K562 (cell line): Measurements from ENCODE around the gene CNTN5. TPM values are rescaled to one million over a fixed set of nuclear protein-coding genes. Genes with fewer than 3 reads are reported as not detected.
A peak's percentile ranks its signal among the peaks of the same experiment; 100 is the strongest.

Source experiments
- ATAC-seq: fragments of 200-7000 bp; cut with Tn5 transposase; 3 replicates; pipeline ENCODE4 v1.9.1; 2020; ENCODE audit warnings: moderate library complexity
- BruUV-seq: library from RNA; stranded (reverse); fragments of 400-500 nt; replicated peaks from 2 replicates; lab custom pipeline; 2021; lab: Mats Ljungman, UMichigan
- CTCF ChIA-PET: fragments of 300-600 bp; formaldehyde crosslinking; extraction: SDS; loops from one replicate; lab custom pipeline; 2021; ENCODE audit warnings: low intra/inter-chr PET ratio; lab: Yijun Ruan, JAX
- POLR2A ChIA-PET: fragments of 300-600, 350-650 bp; sonication (Branson Sonifier 250); formaldehyde crosslinking; extraction: SDS; loops from one replicate; lab custom pipeline; 2021; ENCODE audit warnings: antibody characterized with exemption, inconsistent platforms; lab: Yijun Ruan, JAX
- DNase-seq, 4 experiments: peaks; one replicate each; pipeline versions ENCODE4 v3.0.0 to v3.0.0-alpha.2; 2011 to 2018; ENCODE audit warnings: low spot score in 3 of 4, mixed read lengths in 3 of 4; ENCODE audit errors: extremely low read depth in 1 of 4
- FAIRE-seq: peaks from 2 replicates; lab custom pipeline; 2011; peaks lifted over from hg19 to GRCh38; lab: Jason Lieb, UNC
- H2AFZ ChIP-seq: 2 replicates; pipeline ENCODE4 v1.6.0; 2011; ENCODE audit warnings: low read depth, low read length, control low read depth, inconsistent platforms
- H3K27ac ChIP-seq: fragments of 200-600 bp; 3 replicates; pipeline ENCODE4 v1.8.0; 2011; ENCODE audit warnings: low read depth, mild to moderate bottlenecking, control low read depth, inconsistent platforms, low read length, moderate library complexity, mixed read lengths; ENCODE audit errors: extremely low read depth
- H3K27me3 ChIP-seq, 2 experiments: fragments of 300-600 bp in 1 of 2; 2 replicates in 1 of 2; 3 replicates in 1 of 2; pipeline versions ENCODE4 v1.6.0 to v1.8.0; 2011; ENCODE audit warnings: inconsistent platforms in 2 of 2, low read length in 2 of 2, mild to moderate bottlenecking in 1 of 2, mixed read lengths in 1 of 2, moderate library complexity in 1 of 2; ENCODE audit not compliant: control insufficient read depth in 2 of 2, insufficient read depth in 2 of 2
- H3K36me3 ChIP-seq: fragments of 300-600 bp; 3 replicates; pipeline ENCODE4 v1.8.0; 2011; ENCODE audit warnings: mild to moderate bottlenecking, low read length, inconsistent platforms; ENCODE audit not compliant: control insufficient read depth, insufficient read depth
- H3K4me1 ChIP-seq, 2 experiments: fragments of 200-600 bp in 1 of 2; replicated peaks in 1 of 2; 2 replicates in 1 of 2; 3 replicates in 1 of 2; pipeline versions ENCODE4 v1.5.1 to v1.8.0; 2011; ENCODE audit warnings: inconsistent platforms in 2 of 2, low read length in 2 of 2, mild to moderate bottlenecking in 1 of 2, mixed read lengths in 1 of 2, moderate library complexity in 1 of 2; ENCODE audit not compliant: control insufficient read depth in 2 of 2, insufficient read depth in 2 of 2
- H3K4me2 ChIP-seq: 2 replicates; pipeline ENCODE4 v1.6.1; 2011; ENCODE audit warnings: low read length, control low read depth, inconsistent platforms, mixed read lengths; ENCODE audit not compliant: insufficient read depth
- H3K4me3 ChIP-seq: fragments of 200-600 bp; sonication (generic), shearing (Covaris generic); 2 replicates; pipeline ENCODE4 v1.5.1; 2016; ENCODE audit warnings: control low read depth, inconsistent platforms
- H3K79me2 ChIP-seq: fragments of 200-600 bp; 3 replicates; pipeline ENCODE4 v1.8.0; 2011; ENCODE audit warnings: low read length, inconsistent platforms; ENCODE audit not compliant: control insufficient read depth, insufficient read depth
- H3K9ac ChIP-seq, 2 experiments: 2 replicates each; pipeline versions ENCODE4 v1.6.0 to v1.6.1; 2011; ENCODE audit warnings: low read depth in 2 of 2, low read length in 2 of 2, control low read depth in 1 of 2, inconsistent platforms in 1 of 2, mild to moderate bottlenecking in 1 of 2, mixed read lengths in 1 of 2; ENCODE audit not compliant: insufficient read depth in 1 of 2
- H3K9me1 ChIP-seq: one replicate; pipeline ENCODE4 v1.6.0; 2011; ENCODE audit warnings: inconsistent platforms, mild to moderate bottlenecking, low read length, moderate library complexity; ENCODE audit not compliant: control insufficient read depth, insufficient read depth
- H3K9me3 ChIP-seq: replicated peaks from 2 replicates; pipeline ENCODE4 v1.5.1; 2011; ENCODE audit warnings: low read depth, low read length, inconsistent platforms; ENCODE audit not compliant: control insufficient read depth, insufficient read depth
- H4K20me1 ChIP-seq: replicated peaks from 2 replicates; pipeline ENCODE4 v1.6.1; 2011; ENCODE audit warnings: low read length, inconsistent platforms, mixed read lengths; ENCODE audit not compliant: control insufficient read depth, insufficient read depth
- BRF1 ChIP-seq: IDR thresholded peaks from 3 replicates; pipeline ENCODE4 v1.6.1; 2011; ENCODE audit warnings: borderline replicate concordance, mild to moderate bottlenecking; ENCODE audit not compliant: insufficient read length; ENCODE audit errors: extremely low read depth
- CBX2 ChIP-seq: fragments of 200-600 bp; sonication (generic); IDR thresholded peaks from one replicate; pipeline ENCODE4 v1.6.1; 2012; ENCODE audit warnings: mild to moderate bottlenecking, low read length, inconsistent platforms; ENCODE audit not compliant: insufficient read depth, poor library complexity, severe bottlenecking
- CEBPB ChIP-seq: fragments of 450-650 bp; IDR thresholded peaks from 2 replicates; pipeline ENCODE4 v1.6.1; 2016; ENCODE audit warnings: missing genetic modification characterization, missing compliant biosample characterization
- CEBPG ChIP-seq, 3 experiments: fragments of 200-800 bp in 1 of 3; sonication (Bioruptor generic) in 1 of 3; sonication (generic) in 1 of 3; formaldehyde crosslinking in 1 of 3; IDR thresholded peaks in 2 of 3; conservative IDR thresholded peaks in 1 of 3; 2 replicates each; pipeline versions ENCODE4 v1.6.1 to v1.8.0; 2016 to 2022; ENCODE audit warnings: missing compliant biosample characterization in 2 of 3, missing genetic modification characterization in 2 of 3, mild to moderate bottlenecking in 1 of 3, missing genetic modification reagents in 1 of 3
- HNRNPK ChIP-seq: fragments of 200-400 bp; formaldehyde crosslinking; IDR thresholded peaks from one replicate; pipeline ENCODE4 v1.6.1; 2018; ENCODE audit warnings: mild to moderate bottlenecking, low read depth, low read length; ENCODE audit not compliant: poor library complexity, severe bottlenecking
- KDM4B ChIP-seq, 2 experiments: fragments of 450-650 bp in 1 of 2; sonication (generic) in 1 of 2; IDR thresholded peaks; 2 replicates each; pipeline ENCODE4 v1.6.1; 2016 to 2017; ENCODE audit warnings: borderline replicate concordance in 2 of 2, antibody characterized with exemption in 1 of 2, low read depth in 1 of 2, mild to moderate bottlenecking in 1 of 2
- KLF10 ChIP-seq: fragments of 250-450 bp; sonication (Bioruptor Pico); IDR thresholded peaks from 2 replicates; pipeline ENCODE4 v1.6.1; 2021; ENCODE audit warnings: matching md5 sums
- L3MBTL2 ChIP-seq: fragments of 450-650 bp; IDR thresholded peaks from 2 replicates; pipeline ENCODE4 v1.6.1; 2016; ENCODE audit warnings: mild to moderate bottlenecking, moderate library complexity
- MAFG ChIP-seq: fragments of 450-650 bp; conservative IDR thresholded peaks from 2 replicates; pipeline ENCODE4 v1.6.1; 2016; ENCODE audit warnings: missing genetic modification characterization, missing compliant biosample characterization
- POLR2B ChIP-seq: fragments of 450-650 bp; IDR thresholded peaks from 2 replicates; pipeline ENCODE4 v1.6.1; 2018; ENCODE audit warnings: low read depth; ENCODE audit not compliant: partially characterized antibody
- RAD51 ChIP-seq: fragments of 450-650 bp; IDR thresholded peaks from 2 replicates; pipeline ENCODE4 v1.7.1; 2016; ENCODE audit warnings: low read depth, mild to moderate bottlenecking, borderline replicate concordance
- RFX1 ChIP-seq: fragments of 450-650 bp; IDR thresholded peaks from 2 replicates; pipeline ENCODE4 v1.6.1; 2016; ENCODE audit warnings: mild to moderate bottlenecking, moderate library complexity
- RUNX1 ChIP-seq: sonication (generic); IDR thresholded peaks from 2 replicates; pipeline ENCODE4 v1.6.1; 2016; ENCODE audit warnings: antibody characterized with exemption, low read depth
- SRSF9 ChIP-seq: fragments of 200-400 bp; formaldehyde crosslinking; IDR thresholded peaks from 2 replicates; pipeline ENCODE4 v1.6.1; 2017; ENCODE audit warnings: low read depth, low read length, borderline replicate concordance
- XRCC4 ChIP-seq: IDR thresholded peaks from one replicate; pipeline ENCODE4 v1.6.1; 2011; ENCODE audit not compliant: insufficient read depth, insufficient read length; ENCODE audit errors: extremely low read depth
- ZKSCAN1 ChIP-seq: fragments of 150-350 bp; IDR thresholded peaks from 2 replicates; pipeline ENCODE4 v1.6.1; 2016; ENCODE audit warnings: low read depth, low read length
- ZNF57 ChIP-seq: fragments of 450-650 bp; formaldehyde crosslinking; IDR thresholded peaks from 2 replicates; pipeline ENCODE4 v1.4.0; 2020; ENCODE audit warnings: mild to moderate bottlenecking, moderate library complexity
- ZNF583 ChIP-seq: fragments of 250-450 bp; sonication (Bioruptor Pico); IDR thresholded peaks from 2 replicates; pipeline ENCODE4 v1.4.0; 2020
- ZNF668 ChIP-seq: fragments of 250-450 bp; sonication (Bioruptor Pico); IDR thresholded peaks from 2 replicates; pipeline ENCODE4 v1.8.0; 2022; ENCODE audit warnings: mild to moderate bottlenecking, inconsistent platforms
- ZNF79 ChIP-seq: fragments of 250-450 bp; sonication (Bioruptor Pico); IDR thresholded peaks from 2 replicates; pipeline ENCODE4 v1.4.0; 2020; ENCODE audit warnings: low read depth, mild to moderate bottlenecking, moderate library complexity
- WGBS: fragments of 100-300 bp; shearing (Covaris generic); methylation state at CpG from one replicate; pipeline ENCODE4 v1.1.6; 2016; ENCODE audit warnings: low coverage, mixed read lengths; ENCODE audit not compliant: insufficient coverage; ENCODE audit errors: missing lambda C conversion rate; 5-methylcytosine and 5-hydroxymethylcytosine counted together
- in situ Hi-C: fragments of 300-500 bp; cut with MboI; formaldehyde crosslinking; loops from 4 replicates; pipeline ENCODE4 v1.15.0; 2018; ENCODE audit warnings: inconsistent platforms, mixed read lengths
- intact Hi-C: fragments of 100-400 bp; cut with micrococcal nuclease; formaldehyde crosslinking; loops from 2 replicates; pipeline ENCODE4 v1.14.2; 2022
- polyA plus RNA-seq, 8 experiments: library from polyadenylated mRNA; depleted of rRNA in 4 of 8; stranded (reverse) in 5 of 8; unstranded in 3 of 8; fragments of >200 nt; fragmentation: Nextera tagmentation in 2 of 8; fragmentation: Illumina TruSeq in 1 of 8; extraction: Ambion mirVana in 2 of 8; extraction: Trizol in 1 of 8; gene quantifications; 2 replicates each; pipeline versions ENCODE4 v1.2.1 to v1.2.3, GENCODE V29; 2011 to 2014; ENCODE audit warnings: inconsistent platforms in 1 of 8, missing spikeins in 1 of 8
- total RNA-seq, 7 experiments: library from RNA; depleted of rRNA in 6 of 7; stranded (reverse); fragments of >200 nt in 6 of 7; fragmentation: Illumina TruSeq in 2 of 7; extraction: Trizol in 2 of 7; gene quantifications; 2 replicates each; pipeline versions ENCODE4 v1.2.1 to v1.2.3, GENCODE V29; 2011 to 2021; ENCODE audit warnings: low replicate concordance in 1 of 7

CNTN5 gene
- total and polyA plus RNA-seq, 9 of the 15 experiments (the other 6 are each of a cell fraction or from before 2014, with no cell fraction given), result 0.03 TPM; not detected in 8

DNA sequence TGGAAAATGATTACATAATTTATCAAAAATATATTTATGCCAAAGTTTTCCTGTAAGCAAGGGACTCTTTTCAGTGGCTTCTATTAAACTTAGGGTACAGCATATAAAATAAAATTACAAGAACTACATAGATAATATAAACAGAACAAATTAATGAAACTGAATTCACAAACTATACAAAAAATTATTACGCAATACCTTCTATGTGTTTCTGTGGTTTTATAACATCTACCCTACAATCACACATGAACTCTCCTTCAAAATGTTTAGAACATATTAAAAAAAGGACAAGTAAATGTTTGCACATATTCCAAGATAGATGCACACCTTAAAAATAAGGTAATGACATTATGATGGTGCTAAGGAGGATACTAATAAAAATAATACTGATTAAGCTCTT lies 235.9 kb downstream of the CNTN5 start:
- no peak for ATAC-seq
- DNase-seq, result no peak
- Histone ChIP-seq H3K9ac (no peak overlapping the region), H3K79me2 (no peaks in the 10 kb centered on the region), H3K9me3 (no peaks in the 10 kb centered on the region), H3K4me3 (no peak overlapping the region), H3K27me3 (no peaks in the 10 kb centered on the region), H4K20me1 (no peaks in the 10 kb centered on the region), H3K36me3 (no peaks in the 10 kb centered on the region), H2AFZ (no peak overlapping the region), H3K4me1 (no peaks in the 10 kb centered on the region), H3K9me1 (no peaks in the 10 kb centered on the region), H3K4me2 (no peak overlapping the region), H3K27ac (no peak overlapping the region)
- whole genome bisulfite sequencing, result 0% methylated on average over 1 of the region's 1 CpG
- intact Hi-C loops, result no loop called here
- in situ Hi-C loops, result no loop called here
- ChIA-PET CTCF (no interaction called here), POLR2A (no interaction called here)
- no peak for FAIRE-seq
- TF ChIP-seq XRCC4, result no peak
- TF ChIP-seq CEBPB, result peak; percentile 83
- no peak for TF ChIP-seq CEBPG (CRISPR knock-in tag; IDR thresholded peaks at IDR 0.05)
- peak in 1 of 2 experiments; percentile 99; a peak in 3 of 4 replicates for TF ChIP-seq CEBPG (tag; conservative IDR thresholded peaks at IDR 0.05 in 1 of 2, IDR thresholded peaks at IDR 0.05 in 1 of 2)
- no peak for TF ChIP-seq KLF10 (CRISPR knock-in tag)
- TF ChIP-seq BRF1, result no peak
- BruUV-seq, result no TSS peak

DNA sequence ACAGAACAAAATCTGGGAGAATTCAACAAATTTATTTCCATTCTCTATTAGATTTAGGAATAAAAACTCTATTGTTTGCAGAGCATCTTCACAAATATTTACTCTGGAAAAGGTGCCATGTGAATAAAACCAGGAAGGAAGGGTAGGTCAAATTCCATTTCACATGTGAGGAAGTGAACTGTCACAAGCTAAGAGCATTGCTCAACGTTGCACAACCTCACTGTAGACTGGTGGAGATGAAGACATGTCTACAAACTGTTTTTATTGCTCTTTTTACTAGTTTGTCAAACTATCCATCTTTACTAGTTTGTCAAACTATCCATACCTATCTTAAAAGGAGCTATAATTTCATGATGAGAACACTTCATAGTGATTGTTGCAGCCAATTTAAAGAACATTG lies 236.4 kb downstream of the CNTN5 start:
- no peaks in the 10 kb centered on the region for H3K9me1 ChIP-seq
- no peak overlapping the region for H3K9ac ChIP-seq
- in situ Hi-C loops, result no loop called here
- ChIA-PET POLR2A (no interaction called here), CTCF (no interaction called here)
- no TSS peak for BruUV-seq
- ATAC-seq, result no peak
- H3K4me1 ChIP-seq, result no peaks in the 10 kb centered on the region
- H3K79me2 ChIP-seq, result no peaks in the 10 kb centered on the region
- H3K4me3 ChIP-seq, result no peak overlapping the region
- no peak overlapping the region for H3K4me2 ChIP-seq
- no peak for DNase-seq
- H2AFZ ChIP-seq, result no peak overlapping the region
- no peak overlapping the region for H3K27ac ChIP-seq
- no peaks in the 10 kb centered on the region for H3K9me3 ChIP-seq
- H3K36me3 ChIP-seq, result no peaks in the 10 kb centered on the region
- no peak for FAIRE-seq
- no peaks in the 10 kb centered on the region for H4K20me1 ChIP-seq
- no peaks in the 10 kb centered on the region for H3K27me3 ChIP-seq
- 0% methylated on average over 1 of the region's 1 CpG for WGBS
- intact Hi-C loops, result no loop called here
- TF ChIP-seq ZNF583, result no peak
- TF ChIP-seq ZNF668, result no peak
- TF ChIP-seq RUNX1, result no peak
- TF ChIP-seq KDM4B (IDR thresholded peaks at IDR 0.05; ENCODE audit: borderline replicate concordance in 2 of 2, low read depth in 1 of 2), result no peak
- TF ChIP-seq SRSF9, result no peak
- TF ChIP-seq HNRNPK, result no peak
- no peak for TF ChIP-seq ZNF57 (CRISPR knock-in tag)
- no peak for TF ChIP-seq RFX1
- TF ChIP-seq L3MBTL2, result no peak
- no peak for TF ChIP-seq CBX2
- TF ChIP-seq RAD51, result no peak
- TF ChIP-seq MAFG (tag), result no peak
- TF ChIP-seq ZKSCAN1, result no peak
- TF ChIP-seq ZNF79 (CRISPR knock-in tag), result no peak
- TF ChIP-seq POLR2B, result no peak
